GM21360 (cell line): ENCODE measurements around the gene REPS2.
A peak's percentile ranks its signal among the peaks of the same experiment; 100 is the strongest.

Experiments used
- ATAC-seq: cut with Tn5 transposase; IDR thresholded peaks from one replicate; pipeline ENCODE4 v1.9.1; 2021; ENCODE audit warnings: mild to moderate bottlenecking, moderate library complexity; ENCODE audit not compliant: unreplicated experiment

Gene REPS2

DNA sequence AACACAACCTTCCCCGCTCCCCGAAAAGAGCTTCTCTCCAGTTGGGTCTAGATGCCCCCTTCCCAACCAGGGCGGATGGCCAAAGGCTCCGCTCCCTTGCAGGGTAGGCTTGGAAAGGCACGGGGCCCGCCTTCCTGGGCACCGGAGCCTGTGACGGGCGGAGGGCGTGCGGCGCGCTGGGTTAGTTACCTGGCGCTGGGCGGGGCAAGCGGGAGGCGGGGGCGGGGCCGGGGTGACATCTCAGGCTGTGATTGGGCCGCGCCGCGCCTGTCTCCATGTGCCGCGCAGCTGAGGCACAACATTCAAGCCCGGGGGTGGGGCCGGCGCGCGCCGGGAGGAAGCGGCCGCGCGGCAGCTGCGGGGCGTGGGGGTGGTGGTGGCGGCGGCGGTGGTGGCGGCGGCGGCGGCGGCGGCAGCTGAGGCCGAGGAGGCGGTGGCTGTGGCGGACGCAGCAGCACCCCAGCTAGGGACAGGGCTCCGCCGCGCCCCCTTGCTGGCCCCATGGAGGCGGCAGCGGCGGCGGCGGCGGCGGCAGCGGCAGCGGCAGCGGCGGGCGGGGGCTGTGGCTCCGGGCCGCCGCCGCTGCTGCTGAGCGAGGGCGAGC is at the start of gene REPS2:
Gene REPS2, plus strand, starts transcription at position 298 of the 604 bp plus-strand sequence. Its CDS starts 204 bp downstream, at position 502.
- peak; percentile 95 for ATAC-seq

DNA sequence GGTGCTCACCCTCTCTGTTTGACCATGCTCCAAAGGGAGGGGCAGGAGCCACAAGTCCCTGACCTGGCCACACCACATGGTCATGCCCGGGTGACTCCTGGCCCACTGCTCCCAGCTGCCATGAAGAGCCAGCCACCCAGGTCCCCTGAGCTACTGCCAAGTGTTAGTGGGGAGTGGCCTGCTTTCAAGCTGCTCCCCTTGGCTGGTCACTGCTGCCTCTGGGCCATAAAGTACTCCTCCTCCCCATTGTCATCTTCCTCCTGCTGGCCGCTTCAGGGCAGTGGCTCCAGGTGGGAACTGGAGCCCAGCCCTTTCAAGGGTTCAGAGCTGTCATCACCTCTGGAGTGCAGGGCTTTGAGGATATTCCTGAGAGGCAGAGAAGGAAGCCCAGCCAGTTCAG is 49.0 kb upstream of the REPS2 start:
- ATAC-seq = no peak

- ATAC-seq = peak; percentile 68
Measured at GRCh38 chrX:16903274-16904022, 43.0 kb upstream of the REPS2 start.

GRCh38 chrX:16910376-16910775 is 36.1 kb upstream of the REPS2 start:
- ATAC-seq = no peak

- no peak for ATAC-seq
Measured at GRCh38 chrX:16914058-16914457, 32.4 kb upstream of the REPS2 start.

DNA sequence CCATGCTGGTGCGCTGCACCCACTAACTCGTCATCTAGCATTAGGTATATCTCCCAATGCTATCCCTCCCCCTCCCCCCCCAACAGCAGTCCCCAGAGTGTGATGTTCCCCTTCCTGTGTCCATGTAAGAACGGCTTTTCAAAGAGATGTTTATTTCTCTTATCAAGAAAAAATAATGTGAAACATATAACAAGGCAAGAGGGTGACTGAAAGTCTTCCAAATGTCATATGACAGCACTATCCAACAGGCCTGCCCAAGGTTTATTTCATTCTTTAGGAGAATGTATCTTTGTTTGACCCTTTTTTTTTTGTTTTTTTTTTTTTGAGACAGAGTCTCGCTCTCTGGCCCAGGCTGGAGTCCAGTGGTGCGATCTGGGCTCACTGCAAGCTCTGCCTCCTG is 29.9 kb upstream of the REPS2 start:
- ATAC-seq = no peak

- ATAC-seq = no peak
Measured at GRCh38 chrX:16917120-16917519, 29.3 kb upstream of the REPS2 start.

DNA sequence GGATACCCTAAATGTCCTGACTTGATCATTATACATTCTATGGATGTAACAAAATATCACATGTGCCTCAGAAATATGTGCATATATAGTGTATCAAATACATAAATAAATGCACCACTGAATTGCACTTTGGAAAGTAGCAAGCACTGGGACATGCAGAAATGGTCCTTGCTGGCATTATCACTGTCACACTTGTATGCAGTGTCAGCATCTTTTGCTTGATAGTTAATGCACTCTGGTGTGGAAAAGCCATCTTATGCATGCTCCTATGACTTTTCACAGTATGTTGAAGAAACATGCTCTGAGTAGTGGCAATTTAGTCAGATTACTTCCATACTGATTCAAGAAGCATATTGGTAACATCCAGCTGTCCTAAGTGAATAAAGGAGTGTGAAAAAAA is 27.5 kb upstream of the REPS2 start:
- no peak for ATAC-seq

- no peak for ATAC-seq
Measured at GRCh38 chrX:16920075-16920474, 26.4 kb upstream of the REPS2 start.

DNA sequence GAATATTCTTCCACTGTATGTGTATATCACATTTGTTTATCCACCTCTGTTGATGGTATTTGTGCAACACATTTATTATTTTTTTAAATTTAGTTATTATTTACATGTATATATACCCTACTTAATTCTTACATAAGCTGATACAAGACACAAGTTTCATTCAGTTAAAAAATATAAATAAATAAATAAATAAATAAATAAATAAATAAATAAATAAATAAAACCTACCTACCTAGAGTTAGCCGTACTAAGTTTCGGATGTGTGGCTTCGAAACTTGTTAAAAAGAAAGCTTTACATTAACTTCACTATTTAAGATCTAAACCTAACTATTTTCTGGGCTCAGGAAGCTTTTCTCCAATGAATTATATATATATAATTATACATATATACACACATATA is 23.3 kb upstream of the REPS2 start:
- ATAC-seq = no peak

- no peak for ATAC-seq
Measured at GRCh38 chrX:16924631-16925480, 21.6 kb upstream of the REPS2 start.

GRCh38 chrX:16930392-16930791 is 16.1 kb upstream of the REPS2 start:
- ATAC-seq = no peak

DNA sequence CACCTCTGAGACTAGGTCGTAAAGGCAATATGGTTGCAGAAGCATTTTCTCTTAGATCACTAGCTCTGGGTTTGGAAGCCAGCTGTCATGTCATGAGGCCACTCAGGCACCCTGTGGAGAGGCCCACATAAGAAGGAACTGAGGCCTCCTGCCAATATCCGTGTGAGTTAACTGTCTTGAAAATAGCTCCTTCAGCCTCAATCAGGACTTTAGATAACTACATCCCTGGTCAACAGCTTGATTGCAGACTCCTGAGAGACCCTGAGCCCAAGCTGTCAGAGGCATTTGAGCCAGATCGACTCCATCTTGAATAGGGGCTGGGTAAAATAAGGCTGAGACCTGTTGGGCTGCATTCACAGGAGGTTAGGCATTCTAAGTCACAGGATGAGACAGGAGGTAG is 15.1 kb upstream of the REPS2 start:
- no peak for ATAC-seq

GRCh38 chrX:16931855-16932575 is 14.4 kb upstream of the REPS2 start:
- ATAC-seq = no peak

- ATAC-seq = no peak
Measured at GRCh38 chrX:16934185-16934584, 12.3 kb upstream of the REPS2 start.

- peak; percentile 27 for ATAC-seq
Measured at GRCh38 chrX:16946971-16947562, 609 bp downstream of the REPS2 start.

DNA sequence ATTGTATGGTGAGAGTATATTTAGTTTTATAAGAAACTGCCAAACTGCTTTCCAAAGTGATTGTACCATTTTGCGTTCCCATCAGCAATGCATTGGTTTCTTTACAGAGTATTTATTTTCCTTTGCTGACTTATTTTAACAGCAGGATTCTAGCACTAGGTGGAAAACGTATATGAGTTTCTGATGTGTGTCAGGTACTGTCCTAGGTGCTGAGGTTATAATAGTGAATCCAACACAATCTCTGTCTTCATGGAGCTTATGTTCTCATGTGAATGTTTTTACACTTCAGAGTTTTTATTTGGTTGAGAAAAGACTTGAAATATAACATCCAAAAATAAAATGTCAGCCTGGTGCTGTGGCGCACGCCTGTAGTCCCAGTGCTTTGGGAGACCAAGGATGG is 4.0 kb downstream of the REPS2 start:
- no peak for ATAC-seq

DNA sequence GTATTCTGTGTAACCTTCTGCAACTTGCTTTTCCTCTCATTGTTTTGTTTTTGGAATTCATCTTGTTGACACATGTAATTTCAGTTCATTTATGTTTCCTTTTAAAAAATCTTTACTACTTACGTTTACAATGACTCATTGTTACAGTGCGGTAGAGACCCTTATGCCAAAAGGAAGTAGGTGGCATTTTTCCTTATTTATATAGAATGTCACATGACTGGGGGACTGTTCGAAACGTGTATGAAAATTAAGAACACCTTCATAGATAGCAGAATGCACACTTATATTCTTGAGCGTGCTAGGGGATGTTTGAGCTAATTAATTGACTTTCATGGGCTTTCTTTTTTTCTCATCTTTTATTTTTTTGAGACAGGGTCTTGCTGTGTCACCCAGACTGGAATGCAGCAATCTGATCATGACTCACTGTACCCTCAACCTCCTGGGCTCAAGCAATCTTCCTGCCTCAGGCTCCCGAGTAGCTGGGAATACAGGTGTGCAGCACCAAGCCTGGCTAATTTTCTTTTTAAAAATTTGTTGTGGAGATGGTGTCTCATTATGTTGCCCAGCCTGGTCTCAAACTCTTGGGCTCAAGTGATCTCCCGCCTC is 7.3 kb downstream of the REPS2 start:
- no peak for ATAC-seq

GRCh38 chrX:16957751-16958150 is 11.3 kb downstream of the REPS2 start:
- no peak for ATAC-seq

DNA sequence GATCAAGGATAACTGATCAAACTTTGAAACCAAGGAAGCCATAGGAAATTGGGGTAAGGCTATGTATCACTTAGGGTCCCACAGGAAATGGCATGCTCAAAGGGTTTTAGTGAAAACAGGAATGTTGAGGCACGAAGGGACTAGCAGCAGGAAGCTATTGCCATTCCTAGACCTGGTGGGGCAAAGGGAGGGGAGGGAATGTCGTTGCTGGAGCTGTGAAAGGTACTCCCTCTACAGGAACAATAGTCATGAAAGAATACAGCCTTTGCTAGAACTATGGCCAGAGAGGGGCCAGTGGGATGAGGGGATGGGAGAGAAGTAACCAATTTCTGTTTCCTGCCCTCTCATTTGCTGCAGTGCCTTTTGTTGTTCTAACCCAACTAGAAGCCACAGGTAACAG is 11.9 kb downstream of the REPS2 start:
- no peak for ATAC-seq
